HuH-7 (cell line): ENCODE data around the gene SLC6A1.

Experiments
- DNase-seq: peaks from one replicate; pipeline ENCODE4 v3.0.0; 2011; ENCODE audit warnings: low spot score

SLC6A1 gene

GRCh38 chr3:10970306-10970960 lies 22.1 kb upstream of the SLC6A1 start:
- no peak for DNase-seq

- no peak for DNase-seq
Observed at GRCh38 chr3:10972072-10972782, 20.3 kb upstream of the SLC6A1 start.

- DNase-seq, result no peak
Observed at GRCh38 chr3:10973046-10973595, 19.4 kb upstream of the SLC6A1 start.

- no peak for DNase-seq
Observed at GRCh38 chr3:10974131-10974530, 18.4 kb upstream of the SLC6A1 start.

GRCh38 chr3:10974746-10975375 lies 17.7 kb upstream of the SLC6A1 start:
- no peak for DNase-seq

- no peak for DNase-seq
Observed at GRCh38 chr3:10975695-10976234, 16.8 kb upstream of the SLC6A1 start.

GRCh38 chr3:10976770-10977169 lies 15.8 kb upstream of the SLC6A1 start:
- DNase-seq, result no peak

- DNase-seq, result no peak
Observed at GRCh38 chr3:10977892-10978510, 14.5 kb upstream of the SLC6A1 start.

- no peak for DNase-seq
Observed at GRCh38 chr3:10978956-10979355, 13.6 kb upstream of the SLC6A1 start.

GRCh38 chr3:10980312-10980711 lies 12.2 kb upstream of the SLC6A1 start:
- DNase-seq, result no peak

- DNase-seq, result no peak
Observed at GRCh38 chr3:10981031-10981430, 11.5 kb upstream of the SLC6A1 start.

GRCh38 chr3:10981961-10982360 lies 10.6 kb upstream of the SLC6A1 start:
- DNase-seq, result no peak

- DNase-seq, result no peak
Observed at GRCh38 chr3:10982782-10983181, 9.8 kb upstream of the SLC6A1 start.

- peak; percentile 96 for DNase-seq
Observed at GRCh38 chr3:10983219-10983916, 9.2 kb upstream of the SLC6A1 start.

GRCh38 chr3:10984371-10984896 lies 8.1 kb upstream of the SLC6A1 start:
- no peak for DNase-seq

GRCh38 chr3:10985181-10985580 lies 7.4 kb upstream of the SLC6A1 start:
- no peak for DNase-seq

GRCh38 chr3:10986592-10986991 lies 6.0 kb upstream of the SLC6A1 start:
- DNase-seq, result no peak

- DNase-seq, result no peak
Observed at GRCh38 chr3:10988001-10988665, 4.4 kb upstream of the SLC6A1 start.

- DNase-seq, result no peak
Observed at GRCh38 chr3:10988991-10989484, 3.5 kb upstream of the SLC6A1 start.

GRCh38 chr3:10992943-10993728 lies 588 bp downstream of the SLC6A1 start:
- no peak for DNase-seq
